GM21447 (cell line): Measurements from ENCODE around the gene APMAP.

ENCODE experiments used
- ATAC-seq: cut with Tn5 transposase; IDR thresholded peaks from one replicate; pipeline ENCODE4 v1.9.1; 2021; ENCODE audit not compliant: unreplicated experiment

The APMAP gene

GRCh38 chr20:24990810-24991252, 1.7 kb downstream of the APMAP start:
- ATAC-seq = no peak

GRCh38 chr20:24989162-24989561, 3.4 kb downstream of the APMAP start:
- ATAC-seq = no peak

- no peak for ATAC-seq
Measured at GRCh38 chr20:24987873-24988835, 4.4 kb downstream of the APMAP start.

- no peak for ATAC-seq
Measured at GRCh38 chr20:24987244-24987643, 5.3 kb downstream of the APMAP start.

- ATAC-seq = no peak
Measured at GRCh38 chr20:24986436-24987015, 6.0 kb downstream of the APMAP start.

GRCh38 chr20:24985802-24986201, 6.7 kb downstream of the APMAP start:
- ATAC-seq = no peak

GRCh38 chr20:24984961-24985640, 7.5 kb downstream of the APMAP start:
- no peak for ATAC-seq

- ATAC-seq = no peak
Measured at GRCh38 chr20:24983896-24984295, 8.7 kb downstream of the APMAP start.

- no peak for ATAC-seq
Measured at GRCh38 chr20:24981790-24982189, 10.8 kb downstream of the APMAP start.

GRCh38 chr20:24981282-24981681, 11.3 kb downstream of the APMAP start:
- ATAC-seq = no peak

GRCh38 chr20:24980291-24981053, 12.1 kb downstream of the APMAP start:
- ATAC-seq = no peak

- ATAC-seq = no peak
Measured at GRCh38 chr20:24979036-24979960, 13.3 kb downstream of the APMAP start.

GRCh38 chr20:24978513-24978912, 14.0 kb downstream of the APMAP start:
- no peak for ATAC-seq

- ATAC-seq = no peak
Measured at GRCh38 chr20:24977797-24978196, 14.8 kb downstream of the APMAP start.

GRCh38 chr20:24977336-24977735, 15.2 kb downstream of the APMAP start:
- no peak for ATAC-seq

- ATAC-seq = no peak
Measured at GRCh38 chr20:24972341-24972740, 20.2 kb downstream of the APMAP start.

GRCh38 chr20:24971376-24972101, 21.0 kb downstream of the APMAP start:
- no peak for ATAC-seq

- no peak for ATAC-seq
Measured at GRCh38 chr20:24970754-24971153, 21.8 kb downstream of the APMAP start.

GRCh38 chr20:24970030-24970553, 22.5 kb downstream of the APMAP start:
- ATAC-seq = no peak
